Measurements from ENCODE around the gene TP53BP1. TPM values are rescaled to one million over a fixed set of nuclear protein-coding genes. Genes with fewer than 3 reads are reported as not detected.

TP53BP1 gene
- total and polyA plus RNA-seq, 4 donors, result 2.7 to 12.0 (median 7.3) TPM

DNA sequence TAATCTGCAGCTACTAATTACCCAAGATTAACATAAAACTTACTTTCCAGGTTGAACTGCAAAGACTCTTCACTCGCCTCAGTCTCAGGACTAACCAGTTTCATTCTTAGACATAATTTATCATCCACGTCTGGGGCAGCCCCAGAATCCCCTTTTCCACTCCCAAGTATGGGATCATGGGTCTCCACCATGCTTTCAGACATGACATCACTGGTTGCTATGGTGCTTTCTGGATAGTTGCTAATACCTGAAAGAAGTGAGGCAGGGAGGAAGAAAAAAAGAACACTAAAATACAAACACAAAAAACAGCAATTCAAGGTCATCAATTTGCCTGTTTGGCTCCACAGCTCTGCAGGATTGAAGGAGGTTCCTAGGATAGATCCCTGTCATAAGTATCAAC lies 46.6 kb downstream of the TP53BP1 start:
- no peaks in the 10 kb centered on the region for H3K9me3 ChIP-seq (ENCODE audit: control insufficient read depth in 4 of 4, low read length in 3 of 4)
- no peak overlapping the region for H3K9ac ChIP-seq (ENCODE audit: low read depth in 1 of 2, low read length in 2 of 2)
- no peak for DNase-seq (ENCODE audit: low spot score)
- no peak overlapping the region for H3K4me3 ChIP-seq (ENCODE audit: low read depth in 1 of 3, low read length in 3 of 3)
- no peaks in the 10 kb centered on the region for H3K27me3 ChIP-seq (ENCODE audit: control insufficient read depth in 4 of 4, insufficient read depth in 4 of 4, low read length in 3 of 4)
- peaks cover 0 to 8% (median 1%) of the 10 kb centered on the region in 4 donors for H3K36me3 ChIP-seq (ENCODE audit: control insufficient read depth in 4 of 4, insufficient read depth in 3 of 4, low read depth in 1 of 4, low read length in 3 of 4)
- H3K27ac ChIP-seq (ENCODE audit: low read depth in 1 of 2, low read length in 2 of 2), result no peak overlapping the region
- H3K4me1 ChIP-seq (ENCODE audit: control insufficient read depth in 4 of 4, insufficient read depth in 4 of 4, low read length in 3 of 4), result no peaks in the 10 kb centered on the region
- no peak for TF ChIP-seq FOXA1 (IDR thresholded peaks at IDR 0.05)
- no peak for TF ChIP-seq YY1 (IDR thresholded peaks at IDR 0.05)
- no peak for TF ChIP-seq HNF4G (IDR thresholded peaks at IDR 0.05)
- TF ChIP-seq RAD21 (IDR thresholded peaks at IDR 0.05), result no peak
- TF ChIP-seq HNF4A (conservative IDR thresholded peaks at IDR 0.05), result no peak
- TF ChIP-seq TAF1 (conservative IDR thresholded peaks at IDR 0.05), result no peak
- TF ChIP-seq GABPA (IDR thresholded peaks at IDR 0.05 in 1 of 2, conservative IDR thresholded peaks at IDR 0.05 in 1 of 2), result no peak
- TF ChIP-seq, protein P1, sequence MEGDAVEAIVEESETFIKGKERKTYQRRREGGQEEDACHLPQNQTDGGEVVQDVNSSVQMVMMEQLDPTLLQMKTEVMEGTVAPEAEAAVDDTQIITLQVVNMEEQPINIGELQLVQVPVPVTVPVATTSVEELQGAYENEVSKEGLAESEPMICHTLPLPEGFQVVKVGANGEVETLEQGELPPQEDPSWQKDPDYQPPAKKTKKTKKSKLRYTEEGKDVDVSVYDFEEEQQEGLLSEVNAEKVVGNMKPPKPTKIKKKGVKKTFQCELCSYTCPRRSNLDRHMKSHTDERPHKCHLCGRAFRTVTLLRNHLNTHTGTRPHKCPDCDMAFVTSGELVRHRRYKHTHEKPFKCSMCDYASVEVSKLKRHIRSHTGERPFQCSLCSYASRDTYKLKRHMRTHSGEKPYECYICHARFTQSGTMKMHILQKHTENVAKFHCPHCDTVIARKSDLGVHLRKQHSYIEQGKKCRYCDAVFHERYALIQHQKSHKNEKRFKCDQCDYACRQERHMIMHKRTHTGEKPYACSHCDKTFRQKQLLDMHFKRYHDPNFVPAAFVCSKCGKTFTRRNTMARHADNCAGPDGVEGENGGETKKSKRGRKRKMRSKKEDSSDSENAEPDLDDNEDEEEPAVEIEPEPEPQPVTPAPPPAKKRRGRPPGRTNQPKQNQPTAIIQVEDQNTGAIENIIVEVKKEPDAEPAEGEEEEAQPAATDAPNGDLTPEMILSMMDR (IDR thresholded peaks at IDR 0.05; ENCODE audit: low read depth, low read length, missing input control), result no peak
- TF ChIP-seq, protein P2, sequence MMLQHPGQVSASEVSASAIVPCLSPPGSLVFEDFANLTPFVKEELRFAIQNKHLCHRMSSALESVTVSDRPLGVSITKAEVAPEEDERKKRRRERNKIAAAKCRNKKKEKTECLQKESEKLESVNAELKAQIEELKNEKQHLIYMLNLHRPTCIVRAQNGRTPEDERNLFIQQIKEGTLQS (IDR thresholded peaks at IDR 0.05), result no peak
- TF ChIP-seq, protein P3, sequence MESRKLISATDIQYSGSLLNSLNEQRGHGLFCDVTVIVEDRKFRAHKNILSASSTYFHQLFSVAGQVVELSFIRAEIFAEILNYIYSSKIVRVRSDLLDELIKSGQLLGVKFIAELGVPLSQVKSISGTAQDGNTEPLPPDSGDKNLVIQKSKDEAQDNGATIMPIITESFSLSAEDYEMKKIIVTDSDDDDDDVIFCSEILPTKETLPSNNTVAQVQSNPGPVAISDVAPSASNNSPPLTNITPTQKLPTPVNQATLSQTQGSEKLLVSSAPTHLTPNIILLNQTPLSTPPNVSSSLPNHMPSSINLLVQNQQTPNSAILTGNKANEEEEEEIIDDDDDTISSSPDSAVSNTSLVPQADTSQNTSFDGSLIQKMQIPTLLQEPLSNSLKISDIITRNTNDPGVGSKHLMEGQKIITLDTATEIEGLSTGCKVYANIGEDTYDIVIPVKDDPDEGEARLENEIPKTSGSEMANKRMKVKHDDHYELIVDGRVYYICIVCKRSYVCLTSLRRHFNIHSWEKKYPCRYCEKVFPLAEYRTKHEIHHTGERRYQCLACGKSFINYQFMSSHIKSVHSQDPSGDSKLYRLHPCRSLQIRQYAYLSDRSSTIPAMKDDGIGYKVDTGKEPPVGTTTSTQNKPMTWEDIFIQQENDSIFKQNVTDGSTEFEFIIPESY (IDR thresholded peaks at IDR 0.05), result no peak
- no peak for TF ChIP-seq SP1 (IDR thresholded peaks at IDR 0.05)
- TF ChIP-seq NR2F2 (IDR thresholded peaks at IDR 0.05), result no peak
- TF ChIP-seq, protein P4, sequence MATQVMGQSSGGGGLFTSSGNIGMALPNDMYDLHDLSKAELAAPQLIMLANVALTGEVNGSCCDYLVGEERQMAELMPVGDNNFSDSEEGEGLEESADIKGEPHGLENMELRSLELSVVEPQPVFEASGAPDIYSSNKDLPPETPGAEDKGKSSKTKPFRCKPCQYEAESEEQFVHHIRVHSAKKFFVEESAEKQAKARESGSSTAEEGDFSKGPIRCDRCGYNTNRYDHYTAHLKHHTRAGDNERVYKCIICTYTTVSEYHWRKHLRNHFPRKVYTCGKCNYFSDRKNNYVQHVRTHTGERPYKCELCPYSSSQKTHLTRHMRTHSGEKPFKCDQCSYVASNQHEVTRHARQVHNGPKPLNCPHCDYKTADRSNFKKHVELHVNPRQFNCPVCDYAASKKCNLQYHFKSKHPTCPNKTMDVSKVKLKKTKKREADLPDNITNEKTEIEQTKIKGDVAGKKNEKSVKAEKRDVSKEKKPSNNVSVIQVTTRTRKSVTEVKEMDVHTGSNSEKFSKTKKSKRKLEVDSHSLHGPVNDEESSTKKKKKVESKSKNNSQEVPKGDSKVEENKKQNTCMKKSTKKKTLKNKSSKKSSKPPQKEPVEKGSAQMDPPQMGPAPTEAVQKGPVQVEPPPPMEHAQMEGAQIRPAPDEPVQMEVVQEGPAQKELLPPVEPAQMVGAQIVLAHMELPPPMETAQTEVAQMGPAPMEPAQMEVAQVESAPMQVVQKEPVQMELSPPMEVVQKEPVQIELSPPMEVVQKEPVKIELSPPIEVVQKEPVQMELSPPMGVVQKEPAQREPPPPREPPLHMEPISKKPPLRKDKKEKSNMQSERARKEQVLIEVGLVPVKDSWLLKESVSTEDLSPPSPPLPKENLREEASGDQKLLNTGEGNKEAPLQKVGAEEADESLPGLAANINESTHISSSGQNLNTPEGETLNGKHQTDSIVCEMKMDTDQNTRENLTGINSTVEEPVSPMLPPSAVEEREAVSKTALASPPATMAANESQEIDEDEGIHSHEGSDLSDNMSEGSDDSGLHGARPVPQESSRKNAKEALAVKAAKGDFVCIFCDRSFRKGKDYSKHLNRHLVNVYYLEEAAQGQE (IDR thresholded peaks at IDR 0.05), result no peak
- TF ChIP-seq, protein P5, sequence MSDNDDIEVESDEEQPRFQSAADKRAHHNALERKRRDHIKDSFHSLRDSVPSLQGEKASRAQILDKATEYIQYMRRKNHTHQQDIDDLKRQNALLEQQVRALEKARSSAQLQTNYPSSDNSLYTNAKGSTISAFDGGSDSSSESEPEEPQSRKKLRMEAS (IDR thresholded peaks at IDR 0.05), result no peak
- no peak for TF ChIP-seq EGR1 (IDR thresholded peaks at IDR 0.05; ENCODE audit: low read depth in 2 of 2)
- 93% methylated on average over 2 of the region's 2 CpGs for WGBS

DNA sequence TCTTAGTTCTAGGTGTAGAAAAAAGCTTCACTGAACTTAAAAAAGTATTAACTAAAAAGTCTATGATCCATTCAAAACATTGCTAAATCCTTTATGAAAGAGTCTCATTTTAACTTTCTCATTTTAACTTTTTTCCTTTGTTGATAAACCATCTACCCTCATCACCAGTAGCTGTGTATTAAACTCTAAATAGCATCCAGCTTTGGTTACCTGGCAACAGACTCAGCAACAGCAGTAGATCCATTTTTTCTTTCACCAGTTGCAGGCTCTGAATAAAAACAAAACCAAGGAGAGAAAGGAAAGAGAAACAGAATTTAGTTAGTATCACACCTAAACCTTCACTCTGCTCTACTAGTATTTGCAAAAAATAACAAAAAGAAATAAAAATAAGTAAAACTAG lies 51.6 kb downstream of the TP53BP1 start:
- Histone ChIP-seq H3K9ac (ENCODE audit: low read depth in 1 of 2, low read length in 2 of 2) (no peak overlapping the region), H3K4me3 (ENCODE audit: low read depth in 1 of 3, low read length in 3 of 3) (no peak overlapping the region), H3K27me3 (ENCODE audit: control insufficient read depth in 4 of 4, insufficient read depth in 4 of 4, low read length in 3 of 4) (no peaks in the 10 kb centered on the region), H3K36me3 (ENCODE audit: control insufficient read depth in 4 of 4, insufficient read depth in 3 of 4, low read depth in 1 of 4, low read length in 3 of 4) (peaks cover 0 to 7% (median 3%) of the 10 kb centered on the region in 4 donors), H3K4me1 (ENCODE audit: control insufficient read depth in 4 of 4, insufficient read depth in 4 of 4, low read length in 3 of 4) (peaks cover 0 to 3% (median 0%) of the 10 kb centered on the region in 4 donors), H3K9me3 (ENCODE audit: control insufficient read depth in 4 of 4, low read length in 3 of 4) (no peaks in the 10 kb centered on the region), H3K27ac (ENCODE audit: low read depth in 1 of 2, low read length in 2 of 2) (no peak overlapping the region)
- DNase-seq (ENCODE audit: low spot score), result no peak
- TF ChIP-seq, protein P3 (IDR thresholded peaks at IDR 0.05), result no peak
- TF ChIP-seq, protein P1 (IDR thresholded peaks at IDR 0.05; ENCODE audit: low read depth, low read length, missing input control), result no peak
- TF ChIP-seq FOXA1 (IDR thresholded peaks at IDR 0.05), result no peak
- TF ChIP-seq NR2F2 (IDR thresholded peaks at IDR 0.05), result no peak
- TF ChIP-seq HNF4A (conservative IDR thresholded peaks at IDR 0.05), result no peak
- TF ChIP-seq, protein P5 (IDR thresholded peaks at IDR 0.05), result no peak
- no peak for TF ChIP-seq GABPA (IDR thresholded peaks at IDR 0.05 in 1 of 2, conservative IDR thresholded peaks at IDR 0.05 in 1 of 2)
- no peak for TF ChIP-seq HNF4G (IDR thresholded peaks at IDR 0.05)
